GM23338 (cell line): Measurements from ENCODE around the gene ALG14. TPM values are rescaled to one million over a fixed set of nuclear protein-coding genes. Genes with fewer than 3 reads are reported as not detected.

Experiments used
- ATAC-seq: fragments of 200-7000 bp; cut with Tn5 transposase; 3 replicates; pipeline ENCODE4 v1.9.1; 2020
- DNase-seq: peaks from one replicate; pipeline ENCODE4 v3.0.0-alpha.2; 2015; ENCODE audit warnings: low spot score
- H2AFZ ChIP-seq: fragments of 200-600 bp; sonication (generic); 2 replicates; pipeline ENCODE4 v1.8.0; 2016; ENCODE audit warnings: antibody characterized with exemption, mild to moderate bottlenecking, moderate library complexity
- H3F3A ChIP-seq: fragments of 200-600 bp; sonication (generic); replicated peaks from 2 replicates; pipeline ENCODE4 v1.8.0; 2017; ENCODE audit warnings: antibody characterized with exemption, mixed run types, low read depth
- H3K27ac ChIP-seq: fragments of 200-600 bp; sonication (generic); 2 replicates; pipeline ENCODE4 v1.6.1; 2016; ENCODE audit warnings: low read depth
- H3K27me3 ChIP-seq: fragments of 200-600 bp; sonication (generic); 2 replicates; pipeline ENCODE4 v1.8.0; 2016; ENCODE audit warnings: mild to moderate bottlenecking, mixed run types, moderate library complexity; ENCODE audit not compliant: insufficient read depth
- H3K36me3 ChIP-seq: fragments of 200-600 bp; sonication (generic); 2 replicates; pipeline ENCODE4 v1.8.0; 2016; ENCODE audit warnings: mild to moderate bottlenecking; ENCODE audit not compliant: insufficient read depth
- H3K4me1 ChIP-seq: fragments of 200-600 bp; sonication (generic); 2 replicates; pipeline ENCODE4 v1.8.0; 2016; ENCODE audit warnings: mild to moderate bottlenecking, moderate library complexity; ENCODE audit not compliant: insufficient read depth
- H3K4me2 ChIP-seq: fragments of 200-600 bp; sonication (generic); 2 replicates; pipeline ENCODE4 v1.7.1; 2017; ENCODE audit warnings: mixed run types
- H3K4me3 ChIP-seq: fragments of 200-600 bp; sonication (generic); 2 replicates; pipeline ENCODE4 v1.6.1; 2016; ENCODE audit warnings: mixed run types
- H3K79me2 ChIP-seq: fragments of 200-600 bp; sonication (generic); replicated peaks from 2 replicates; pipeline ENCODE4 v1.8.0; 2017; ENCODE audit warnings: mild to moderate bottlenecking; ENCODE audit not compliant: insufficient read depth
- H3K9me2 ChIP-seq: fragments of 200-600 bp; sonication (generic); 2 replicates; pipeline ENCODE4 v1.8.0; 2017; ENCODE audit not compliant: insufficient read depth
- H4K20me1 ChIP-seq: fragments of 200-600 bp; sonication (generic); replicated peaks from 2 replicates; pipeline ENCODE4 v1.8.0; 2017; ENCODE audit warnings: mild to moderate bottlenecking; ENCODE audit not compliant: insufficient read depth
- H3K27ac Mint-ChIP-seq: 2 replicates; pipeline ENCODE4 v1.8.0; 2020; ENCODE audit warnings: inconsistent platforms, mild to moderate bottlenecking, moderate library complexity, mixed read lengths
- H3K27me3 Mint-ChIP-seq: 3 replicates; pipeline ENCODE4 v1.8.0; 2022; ENCODE audit warnings: low read depth, mild to moderate bottlenecking, moderate library complexity, mixed read lengths, inconsistent platforms; ENCODE audit not compliant: insufficient read depth, poor library complexity
- H3K36me3 Mint-ChIP-seq: 3 replicates; pipeline ENCODE4 v1.8.0; 2021; ENCODE audit warnings: low read depth, mild to moderate bottlenecking, inconsistent platforms, moderate library complexity, mixed read lengths
- H3K4me1 Mint-ChIP-seq: 3 replicates; pipeline ENCODE4 v1.8.0; 2020; ENCODE audit warnings: mild to moderate bottlenecking, inconsistent platforms, mixed read lengths
- H3K4me3 Mint-ChIP-seq: 3 replicates; pipeline ENCODE4 v1.8.0; 2021; ENCODE audit warnings: moderate library complexity, mild to moderate bottlenecking, inconsistent platforms, mixed read lengths
- H3K9me3 Mint-ChIP-seq: 3 replicates; pipeline ENCODE4 v1.8.0; 2020; ENCODE audit warnings: moderate library complexity, mild to moderate bottlenecking, inconsistent platforms, mixed read lengths
- CREB1 ChIP-seq: fragments of 250-450 bp; sonication (Bioruptor Pico); IDR thresholded peaks from 2 replicates; pipeline ENCODE4 v1.5.0; 2020; ENCODE audit warnings: low read depth, mild to moderate bottlenecking, moderate library complexity
- CTCF ChIP-seq, 2 experiments: fragments of 200-600 bp in 1 of 2; sonication (generic) in 1 of 2; conservative IDR thresholded peaks; 2 replicates each; pipeline versions ENCODE4 v1.5.1 to v1.6.1; 2016 to 2017; ENCODE audit warnings: antibody characterized with exemption in 2 of 2, low read depth in 2 of 2, mild to moderate bottlenecking in 2 of 2, moderate library complexity in 1 of 2
- ETS1 ChIP-seq: IDR thresholded peaks from 2 replicates; pipeline ENCODE4 v1.6.1; 2016; ENCODE audit warnings: antibody characterized with exemption
- EZH2 ChIP-seq: fragments of 200-600 bp; sonication (generic); IDR thresholded peaks from one replicate; pipeline ENCODE4 v1.8.0; 2017; ENCODE audit warnings: antibody characterized with exemption, mild to moderate bottlenecking, low read depth; ENCODE audit not compliant: unreplicated experiment
- EZH2phosphoT487 ChIP-seq: fragments of 200-600 bp; sonication (generic); IDR thresholded peaks from one replicate; pipeline ENCODE4 v1.8.1; 2018; ENCODE audit warnings: antibody characterized with exemption; ENCODE audit not compliant: unreplicated experiment
- JUNB ChIP-seq: IDR thresholded peaks from one replicate; pipeline ENCODE4 v1.6.1; 2016; ENCODE audit warnings: antibody characterized with exemption; ENCODE audit not compliant: unreplicated experiment
- NANOG ChIP-seq: IDR thresholded peaks from 2 replicates; pipeline ENCODE4 v1.6.1; 2016; ENCODE audit warnings: antibody characterized with exemption, borderline replicate concordance
- POLR2AphosphoS5 ChIP-seq: IDR thresholded peaks from 2 replicates; pipeline ENCODE4 v1.6.1; 2016; ENCODE audit warnings: antibody characterized with exemption, low read depth
- REST ChIP-seq: IDR thresholded peaks from one replicate; pipeline ENCODE4 v1.6.1; 2018; ENCODE audit warnings: antibody characterized with exemption; ENCODE audit not compliant: unreplicated experiment
- STAT1 ChIP-seq: IDR thresholded peaks from one replicate; pipeline ENCODE4 v1.6.1; 2016; ENCODE audit warnings: antibody characterized with exemption; ENCODE audit not compliant: unreplicated experiment
- ZNF114 ChIP-seq: fragments of 250-450 bp; sonication (Bioruptor Pico); IDR thresholded peaks from 2 replicates; pipeline ENCODE4 v1.5.0; 2020; ENCODE audit warnings: mild to moderate bottlenecking, moderate library complexity
- ZNF331 ChIP-seq: fragments of 250-450 bp; sonication (Bioruptor Pico); IDR thresholded peaks from 2 replicates; pipeline ENCODE4 v1.5.0; 2020; ENCODE audit warnings: low read depth, mild to moderate bottlenecking, moderate library complexity
- ZNF462 ChIP-seq: fragments of 250-450 bp; sonication (Bioruptor Pico); IDR thresholded peaks from 2 replicates; pipeline ENCODE4 v1.5.0; 2020; ENCODE audit warnings: mild to moderate bottlenecking, moderate library complexity
- polyA plus RNA-seq: library from polyadenylated mRNA; unstranded; fragments of >200 nt; fragmentation: Nextera tagmentation; extraction: Ambion mirVana; gene quantifications from 2 replicates; pipeline ENCODE4 v1.2.1, GENCODE V29; 2016
- total RNA-seq: library from RNA; depleted of rRNA; stranded (reverse); fragments of >200 nt; shearing (Covaris generic); gene quantifications from 2 replicates; pipeline ENCODE4 v1.2.3, GENCODE V29; 2014

Gene ALG14
- total and polyA plus RNA-seq, 2 experiments from 2014 or later = 0.42 to 2.8 TPM

GRCh38 chr1:94986783-94987182 lies 86.0 kb downstream of the ALG14 start:
- no peaks in the 10 kb centered on the region for H3K4me1 ChIP-seq
- no peaks in the 10 kb centered on the region for H3K27me3 ChIP-seq
- H3K27ac ChIP-seq = no peak overlapping the region
- H3K79me2 ChIP-seq = no peaks in the 10 kb centered on the region
- H3K4me3 ChIP-seq = no peak overlapping the region
- Mint-ChIP-seq H3K27me3 (no peaks in the 10 kb centered on the region), H3K4me1 (no peaks in the 10 kb centered on the region), H3K4me3 (no peak overlapping the region), H3K36me3 (no peaks in the 10 kb centered on the region), H3K27ac (no peak overlapping the region), H3K9me3 (no peaks in the 10 kb centered on the region)
- no peaks in the 10 kb centered on the region for H3K36me3 ChIP-seq
- 0 out of 2 replicates have a peak, but pooled peaks cover 6% of the 10 kb centered on the region for H3K9me2 ChIP-seq
- TF ChIP-seq ZNF114 = no peak
- TF ChIP-seq STAT1 = no peak
- TF ChIP-seq EZH2 = no peak
- no peak for TF ChIP-seq ZNF462 (CRISPR knock-in tag)
- no peak for TF ChIP-seq EZH2phosphoT487
- TF ChIP-seq ETS1 = no peak
- TF ChIP-seq CTCF (conservative IDR thresholded peaks at IDR 0.05; ENCODE audit: low read depth in 2 of 2) = no peak
- no peak for TF ChIP-seq ZNF331 (CRISPR knock-in tag)
- no peak for TF ChIP-seq POLR2AphosphoS5
- TF ChIP-seq CREB1 = no peak
- TF ChIP-seq JUNB = no peak
- no peak for TF ChIP-seq NANOG
- no peak for TF ChIP-seq REST
- no peak overlapping the region for H3K4me2 ChIP-seq
- no peak for DNase-seq
- H2AFZ ChIP-seq = no peak overlapping the region
- no peaks in the 10 kb centered on the region for H3F3A ChIP-seq
- H4K20me1 ChIP-seq = no peaks in the 10 kb centered on the region
- no peak for ATAC-seq
